KOPT-K1 (cell line): ENCODE data around the gene PRDM16.

Experiments used
- H3K27ac ChIP-seq: fragments of 200-600 bp; sonication (generic); 2 replicates; pipeline ENCODE4 v1.5.1; 2016; ENCODE audit warnings: antibody characterized with exemption, mild to moderate bottlenecking, low read depth, low read length; ENCODE audit not compliant: poor library complexity, severe bottlenecking
- H3K36me3 ChIP-seq: fragments of 200-600 bp; sonication (generic); 2 replicates; pipeline ENCODE4 v1.5.1; 2017; ENCODE audit warnings: antibody characterized with exemption, mild to moderate bottlenecking, low read length, moderate library complexity; ENCODE audit not compliant: insufficient read depth
- H3K9me3 ChIP-seq: fragments of 200-600 bp; sonication (generic); 2 replicates; pipeline ENCODE4 v1.5.1; 2017; ENCODE audit warnings: antibody characterized with exemption, low read length, mild to moderate bottlenecking; ENCODE audit not compliant: insufficient read depth, poor library complexity, severe bottlenecking

The PRDM16 gene

DNA sequence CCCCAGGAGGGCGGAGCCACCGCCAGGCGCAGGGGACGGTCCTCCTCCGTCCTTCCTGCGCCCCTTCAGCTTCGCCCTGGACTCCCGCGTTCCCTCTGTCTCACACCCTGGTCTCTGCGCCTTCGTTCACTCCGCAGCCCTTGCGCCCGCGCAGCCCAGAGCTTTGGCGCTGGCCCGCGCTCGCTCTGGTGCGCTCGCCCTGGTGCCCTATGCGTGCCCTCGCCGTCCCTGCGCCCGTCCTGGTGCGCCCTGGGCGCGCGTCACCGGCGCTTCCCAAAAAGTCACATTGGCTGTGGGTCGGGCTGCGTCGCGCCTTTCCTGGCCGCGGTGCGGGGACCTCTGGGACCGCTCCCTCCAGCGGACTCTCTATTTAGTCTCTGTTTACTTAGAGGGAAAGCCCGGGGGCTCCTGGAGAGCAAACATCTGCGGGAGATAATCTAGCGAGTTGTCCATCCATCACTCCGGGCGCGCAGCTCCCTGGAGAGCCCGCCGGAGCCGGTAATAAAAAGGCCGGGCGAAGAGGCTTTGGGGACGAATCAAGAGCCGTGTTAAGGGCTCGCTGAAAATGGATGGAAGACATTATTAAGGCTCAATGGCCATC, 178.6 kb downstream of the PRDM16 start:
- H3K36me3 ChIP-seq, result no peaks in the 10 kb centered on the region
- no peaks in the 10 kb centered on the region for H3K9me3 ChIP-seq
- no peak overlapping the region for H3K27ac ChIP-seq

DNA sequence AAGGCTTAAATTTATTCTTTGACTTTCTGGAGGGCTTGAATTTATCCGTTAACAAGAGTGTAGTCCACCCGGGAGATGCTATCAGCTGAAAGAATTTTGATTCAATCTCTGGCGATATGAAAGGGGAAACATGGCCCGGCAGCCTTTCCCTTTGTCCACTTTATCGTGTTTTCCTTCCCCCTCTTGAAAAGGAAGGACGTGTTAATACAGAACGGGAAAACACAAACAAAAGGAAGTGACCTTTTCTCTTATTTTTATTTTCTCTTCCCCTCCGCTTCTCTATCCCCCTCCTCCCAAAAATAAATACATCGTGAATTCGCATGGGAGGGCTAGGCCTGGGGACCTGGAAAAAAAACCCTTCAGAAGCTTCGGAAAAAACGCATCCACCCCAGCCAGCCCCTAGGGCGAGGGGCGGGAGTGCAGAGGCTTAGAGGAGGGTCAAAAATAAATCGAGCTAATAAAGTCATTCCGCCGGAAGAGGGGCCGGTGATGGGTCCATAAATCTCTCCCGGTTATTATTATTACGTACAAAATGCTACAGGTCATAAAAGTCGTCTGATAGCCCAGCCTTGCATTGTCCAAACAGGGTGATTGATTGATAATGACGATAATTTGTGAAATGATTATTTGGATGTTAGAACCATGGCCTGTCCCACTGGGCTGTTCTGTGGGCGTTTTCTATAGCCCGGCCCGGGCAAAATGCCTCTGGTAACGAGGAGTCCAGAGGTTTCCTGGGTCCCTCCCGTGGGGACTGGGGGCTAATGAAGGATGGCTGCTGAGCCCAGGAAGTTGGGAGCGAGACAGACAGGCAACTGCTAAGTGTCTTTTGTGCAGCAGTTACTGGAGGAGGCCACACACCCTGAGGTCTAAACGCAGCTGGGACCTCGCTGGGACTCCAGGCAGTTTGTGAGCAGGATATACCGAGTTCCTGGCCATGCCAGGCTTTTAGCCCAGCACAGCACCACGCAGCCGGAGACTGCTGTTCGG, 179.4 kb downstream of the PRDM16 start:
- Histone ChIP-seq H3K36me3 (no peaks in the 10 kb centered on the region), H3K9me3 (no peaks in the 10 kb centered on the region), H3K27ac (no peak overlapping the region)

DNA sequence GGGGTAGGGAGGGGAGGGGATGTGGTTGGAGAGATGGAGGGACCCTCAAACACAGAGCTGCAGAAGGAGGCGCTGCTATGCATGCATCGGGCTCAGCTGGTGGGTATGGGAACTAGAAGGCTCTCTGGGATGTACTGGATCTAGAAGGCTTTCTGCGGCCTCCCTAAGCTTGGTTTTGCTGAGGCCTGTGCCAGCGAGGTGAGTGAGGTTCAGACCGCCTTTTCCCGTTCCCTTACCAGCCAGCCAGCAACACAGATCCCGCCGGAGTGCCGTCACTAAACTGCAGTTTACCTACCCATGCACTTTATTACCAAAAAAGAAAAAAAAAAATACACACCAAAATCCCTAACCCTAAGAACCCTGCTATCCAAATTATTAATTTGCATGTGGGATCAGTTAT, 180.2 kb downstream of the PRDM16 start:
- no peak overlapping the region for H3K27ac ChIP-seq

DNA sequence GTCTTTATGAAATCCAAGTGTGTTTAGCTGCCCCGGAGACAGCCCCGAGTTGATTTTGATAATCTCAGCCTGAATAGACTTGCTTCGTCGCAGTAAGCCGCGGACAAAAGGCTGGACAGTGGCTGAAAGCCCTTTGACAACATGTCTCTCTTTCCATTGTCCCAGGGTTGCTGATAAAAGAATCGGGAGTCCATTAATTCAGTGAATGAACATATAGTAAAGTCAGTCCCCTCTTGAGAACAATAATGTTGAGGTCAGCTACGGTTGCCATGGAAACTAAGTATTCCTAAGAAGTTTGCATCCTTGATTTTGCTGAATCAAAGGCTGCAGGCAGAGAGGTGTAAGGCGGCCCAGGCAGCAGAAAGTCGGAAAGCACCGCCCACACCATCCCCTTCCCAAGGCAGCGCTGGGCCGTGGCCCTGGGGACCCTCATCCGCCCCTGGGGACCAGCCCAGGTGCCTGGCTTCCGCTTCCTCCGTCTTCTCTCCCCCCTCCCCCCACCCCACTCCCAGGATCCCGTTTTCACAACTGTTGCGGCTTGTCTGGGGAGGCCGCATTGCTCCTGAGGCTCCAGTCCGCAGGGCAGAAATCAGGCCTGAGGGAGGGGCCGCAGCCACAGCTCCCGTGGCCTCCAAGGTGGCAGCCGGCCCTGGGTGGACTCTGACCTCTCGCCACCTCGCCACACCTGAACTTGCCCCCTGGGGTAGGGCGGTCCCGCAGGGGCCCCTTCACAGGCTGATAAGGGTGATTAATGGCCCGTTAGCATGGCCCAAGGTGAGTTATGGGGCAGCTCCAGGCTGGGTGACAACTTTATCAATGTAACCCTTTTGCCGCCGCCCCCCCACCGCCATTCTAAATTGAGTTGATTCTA, 180.9 kb downstream of the PRDM16 start:
- no peaks in the 10 kb centered on the region for H3K36me3 ChIP-seq
- no peaks in the 10 kb centered on the region for H3K9me3 ChIP-seq
- no peak overlapping the region for H3K27ac ChIP-seq

More for the DNA sequence above, 180.2 kb downstream of the PRDM16 start:
- no peaks in the 10 kb centered on the region for H3K36me3 ChIP-seq
- no peaks in the 10 kb centered on the region for H3K9me3 ChIP-seq

- no peaks in the 10 kb centered on the region for H3K9me3 ChIP-seq
- no peak overlapping the region for H3K27ac ChIP-seq
- H3K36me3 ChIP-seq, result no peaks in the 10 kb centered on the region
Observed at GRCh38 chr1:3250624-3251023, 181.6 kb downstream of the PRDM16 start.

DNA sequence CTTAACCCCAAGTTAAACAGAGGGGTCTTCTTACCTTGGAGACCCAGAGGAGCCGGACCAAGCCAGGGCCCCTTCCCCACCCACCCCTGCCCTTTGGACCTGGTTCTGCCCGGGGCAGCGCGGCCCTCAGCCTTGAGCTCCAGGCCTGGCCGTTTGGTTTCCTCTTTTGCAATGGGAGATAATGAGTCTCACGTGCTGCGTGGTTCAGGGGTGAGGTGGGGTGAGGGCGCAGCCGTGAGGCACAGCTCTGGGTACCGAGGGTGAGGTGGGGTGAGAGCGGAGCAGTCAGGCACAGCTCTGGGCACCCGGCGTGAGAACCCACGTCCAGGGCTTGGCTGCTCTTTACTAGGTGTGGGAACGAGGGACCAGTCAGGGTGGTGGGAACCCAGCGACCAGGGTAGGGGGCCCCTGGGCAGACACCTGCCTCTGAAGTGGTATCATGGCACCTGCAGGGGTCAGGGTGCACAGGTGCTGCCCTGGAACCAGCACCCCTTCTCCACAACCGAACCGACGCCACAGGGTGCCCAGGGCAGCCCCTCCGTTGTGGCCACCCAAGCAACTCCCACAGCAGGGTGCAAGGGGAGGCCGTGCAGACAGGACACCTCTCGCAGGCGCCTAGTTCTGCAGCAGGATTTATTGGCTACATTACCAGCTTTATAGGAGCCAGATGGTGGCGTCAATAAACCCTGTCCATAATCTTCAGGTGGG, 182.2 kb downstream of the PRDM16 start:
- Histone ChIP-seq H3K27ac (no peak overlapping the region), H3K36me3 (no peaks in the 10 kb centered on the region), H3K9me3 (no peaks in the 10 kb centered on the region)

- Histone ChIP-seq H3K36me3 (no peaks in the 10 kb centered on the region), H3K9me3 (no peaks in the 10 kb centered on the region), H3K27ac (no peak overlapping the region)
Observed at GRCh38 chr1:3251807-3252428, 182.9 kb downstream of the PRDM16 start.

DNA sequence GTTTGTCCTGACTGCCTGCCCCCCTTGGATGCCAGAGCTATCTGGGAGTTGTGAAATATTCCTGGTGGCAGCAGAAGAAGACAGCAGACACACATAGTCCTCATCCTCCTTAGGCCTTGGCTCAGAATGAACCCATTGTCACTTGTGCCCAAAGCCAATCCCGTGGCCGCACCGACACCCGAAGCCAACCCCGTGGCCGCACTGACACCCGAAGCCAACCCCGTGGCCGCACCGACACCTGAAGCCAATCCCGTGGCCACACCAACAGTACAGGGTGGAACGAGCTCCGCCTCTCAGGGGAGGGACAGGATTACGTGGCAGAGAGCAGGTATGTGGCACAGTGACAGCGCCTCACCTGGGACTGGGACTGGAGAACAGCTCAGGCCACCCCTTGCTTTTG, 186.7 kb downstream of the PRDM16 start:
- Histone ChIP-seq H3K27ac (no peak overlapping the region), H3K9me3 (no peaks in the 10 kb centered on the region), H3K36me3 (no peaks in the 10 kb centered on the region)

DNA sequence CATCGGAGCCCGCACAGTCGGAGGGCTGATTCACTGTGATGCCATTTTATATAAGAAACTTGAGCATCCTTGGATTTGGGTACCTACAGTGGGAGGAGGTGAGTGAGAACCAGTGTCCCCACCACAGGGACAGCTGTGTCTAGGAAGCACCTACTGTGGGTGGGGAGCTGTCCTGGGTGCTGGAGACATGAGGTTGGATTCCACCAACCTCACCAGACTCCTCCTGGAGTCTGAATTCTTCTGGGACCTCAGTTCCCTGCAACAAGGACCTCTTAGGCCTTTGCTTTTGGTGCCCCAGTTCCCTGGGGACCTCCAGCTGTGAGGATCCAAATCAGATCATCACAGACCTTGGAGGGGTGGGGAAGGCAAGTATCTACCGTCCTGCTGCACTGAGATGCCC, 188.8 kb downstream of the PRDM16 start:
- Histone ChIP-seq H3K9me3 (no peaks in the 10 kb centered on the region), H3K36me3 (no peaks in the 10 kb centered on the region), H3K27ac (no peak overlapping the region)

DNA sequence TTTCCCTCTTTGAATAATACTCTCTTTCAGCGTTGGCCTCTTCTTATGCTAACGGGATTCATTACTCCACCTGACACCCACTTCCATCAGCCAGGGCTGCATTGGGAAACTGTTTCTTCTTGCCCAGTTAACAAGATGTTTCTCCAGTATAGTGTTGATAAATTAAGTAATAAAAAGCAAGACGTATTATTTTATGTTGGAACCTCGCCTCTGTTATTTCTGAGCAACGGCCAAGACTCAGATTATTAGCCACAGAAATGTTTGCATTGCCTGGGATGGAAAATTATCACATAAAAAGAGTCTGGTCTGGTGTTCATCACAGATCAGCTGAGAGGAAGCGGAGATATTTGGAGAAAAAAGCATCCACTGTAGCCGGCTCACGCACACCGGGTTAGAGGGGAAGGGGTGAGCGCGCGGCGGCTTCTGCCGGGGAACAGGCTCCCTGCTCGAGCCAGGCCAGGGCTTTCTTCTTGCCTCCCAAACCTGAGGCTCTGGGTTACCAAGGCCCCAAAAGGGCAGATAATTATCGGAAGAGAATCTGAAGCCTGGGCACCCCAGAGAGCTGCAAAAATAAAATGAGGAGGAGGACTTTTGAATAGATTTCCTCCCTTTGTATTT, 189.5 kb downstream of the PRDM16 start:
- H3K27ac ChIP-seq, result no peak overlapping the region
- no peaks in the 10 kb centered on the region for H3K9me3 ChIP-seq
- H3K36me3 ChIP-seq, result no peaks in the 10 kb centered on the region

DNA sequence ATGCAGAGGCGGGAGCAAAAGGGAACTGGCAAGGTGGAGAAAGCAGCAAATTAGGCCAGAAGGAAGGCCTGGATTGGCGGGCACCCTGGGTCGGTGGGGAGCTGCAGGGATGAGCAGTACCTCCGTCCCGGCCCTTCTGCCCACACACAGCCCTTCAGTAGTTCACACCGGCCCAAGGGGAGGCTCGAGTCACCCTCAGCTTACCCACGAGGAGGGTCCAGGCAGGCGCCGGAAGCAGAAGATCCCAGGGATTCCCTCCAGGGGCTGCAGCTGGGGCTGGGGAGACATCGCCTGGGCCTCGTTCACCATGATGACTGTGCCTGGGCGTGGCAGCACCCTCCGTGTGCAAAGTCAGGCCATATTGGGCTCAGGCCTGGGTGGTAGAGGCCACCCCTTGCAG, 190.0 kb downstream of the PRDM16 start:
- H3K27ac ChIP-seq, result no peak overlapping the region
- no peaks in the 10 kb centered on the region for H3K36me3 ChIP-seq
- no peaks in the 10 kb centered on the region for H3K9me3 ChIP-seq

DNA sequence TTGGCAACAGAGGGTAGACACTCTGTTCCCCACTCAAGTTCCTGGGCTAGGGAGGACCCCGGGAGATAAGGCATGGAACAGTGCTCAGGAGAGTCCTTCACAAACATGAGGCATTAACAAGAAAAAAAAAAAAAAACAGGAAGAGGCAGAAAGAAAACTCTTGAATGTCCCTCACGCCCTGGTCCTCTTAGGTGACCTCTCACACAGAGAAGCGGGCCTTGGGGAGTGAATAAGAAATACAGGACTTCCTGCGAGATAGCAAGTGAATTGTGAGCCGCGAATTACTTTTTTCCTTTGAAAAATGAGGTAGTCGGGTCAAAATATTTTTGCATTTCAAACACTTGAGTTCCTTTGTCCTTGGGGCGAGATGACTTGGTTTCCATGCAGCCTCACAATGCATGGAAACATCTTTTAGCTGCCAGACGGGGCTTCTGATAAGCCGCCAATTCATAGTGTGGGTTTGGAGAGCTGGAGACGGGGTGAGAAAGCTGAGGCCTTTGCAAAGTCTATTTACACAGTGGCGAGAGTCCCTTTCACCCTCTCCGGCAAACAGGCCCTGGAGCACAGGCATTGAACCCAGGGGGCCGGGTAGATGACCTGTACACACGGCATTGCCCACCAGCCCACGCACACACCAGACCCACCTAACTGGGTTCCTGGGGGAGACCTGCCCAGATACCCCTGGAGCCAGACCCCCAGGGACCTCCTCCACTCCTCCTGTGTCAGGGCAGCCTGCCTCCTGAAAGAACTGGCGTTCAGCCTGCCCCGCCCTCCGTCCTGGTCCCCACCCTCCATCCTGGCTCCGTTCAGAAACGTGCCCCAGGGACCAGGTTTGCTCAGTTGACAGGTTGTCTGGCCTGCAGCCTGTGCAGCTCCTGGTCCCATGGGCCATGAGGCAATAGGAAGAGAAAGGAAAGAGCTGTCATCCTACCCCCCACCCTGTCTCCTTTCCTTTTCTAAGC, 192.3 kb downstream of the PRDM16 start:
- Histone ChIP-seq H3K36me3 (no peaks in the 10 kb centered on the region), H3K27ac (no peak overlapping the region), H3K9me3 (no peaks in the 10 kb centered on the region)

DNA sequence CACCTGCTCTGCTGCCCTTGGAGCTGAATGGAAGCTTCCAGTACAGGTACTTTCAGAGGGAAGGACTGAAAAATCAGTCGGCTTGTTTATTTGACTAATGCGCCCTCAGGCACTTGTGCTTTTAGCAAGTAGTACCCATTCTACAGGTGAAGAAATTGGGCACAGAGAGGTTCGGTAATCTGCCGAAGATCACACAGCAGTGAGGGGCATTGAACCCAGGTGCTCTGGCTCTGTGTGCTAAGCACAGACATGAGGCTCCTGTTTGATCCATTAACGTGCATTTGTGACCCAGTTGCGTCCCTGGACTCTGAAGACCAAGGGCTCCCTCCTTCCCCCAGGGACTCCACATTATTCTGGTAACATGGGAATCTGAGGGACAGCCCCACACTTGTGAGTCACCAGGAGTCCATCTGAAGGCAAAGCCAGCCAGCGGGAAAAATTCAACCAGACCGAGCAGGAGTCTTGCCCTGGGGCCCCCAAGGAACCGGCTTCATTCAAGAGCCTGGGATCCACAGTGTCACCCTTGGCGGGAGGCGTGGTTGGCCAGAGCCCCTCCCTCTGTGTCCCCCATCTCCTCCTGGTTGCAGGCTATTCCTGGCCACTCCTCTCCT, 193.1 kb downstream of the PRDM16 start:
- Histone ChIP-seq H3K36me3 (no peaks in the 10 kb centered on the region), H3K9me3 (no peaks in the 10 kb centered on the region), H3K27ac (no peak overlapping the region)
